Stimulated activated memory B cell treated with anti-CD40 and anti-IgM and Interleukin-4, amounts not matched to agents 10 μg/mL and 1 μg/mL and 100 μg/mL, for 72 hours (primary cell): ENCODE results near the gene RBM38.

Experiments used
- ATAC-seq: fragments of 150-1000 bp; cut with Tn5 transposase; 2 replicates; pipeline ENCODE4 v1.10.0; 2021
- H3K27ac Mint-ChIP-seq: one replicate; pipeline ENCODE4 v1.8.0; 2022; ENCODE audit warnings: mild to moderate bottlenecking, mixed read lengths
- H3K27me3 Mint-ChIP-seq: one replicate; pipeline ENCODE4 v1.8.0; 2022; ENCODE audit warnings: mixed read lengths
- H3K36me3 Mint-ChIP-seq: one replicate; pipeline ENCODE4 v1.8.0; 2022; ENCODE audit warnings: mixed read lengths
- H3K4me1 Mint-ChIP-seq: one replicate; pipeline ENCODE4 v1.8.0; 2022; ENCODE audit warnings: mixed read lengths
- H3K4me3 Mint-ChIP-seq: one replicate; pipeline ENCODE4 v1.8.0; 2022; ENCODE audit warnings: mild to moderate bottlenecking, moderate library complexity, mixed read lengths
- H3K9me3 Mint-ChIP-seq: one replicate; pipeline ENCODE4 v1.8.0; 2022; ENCODE audit warnings: mixed read lengths

The RBM38 gene

GRCh38 chr20:57449398-57450354 lies 58.5 kb downstream of the RBM38 start:
- H3K4me1 Mint-ChIP-seq = peaks cover 62% of the 10 kb centered on the region

GRCh38 chr20:57450419-57450818 lies 59.2 kb downstream of the RBM38 start:
- peak overlapping the region; percentile 52 for H3K4me3 Mint-ChIP-seq
- peak overlapping the region; percentile 25 for H3K27ac Mint-ChIP-seq
- H3K27me3 Mint-ChIP-seq = no peaks in the 10 kb centered on the region
- H3K9me3 Mint-ChIP-seq = no peaks in the 10 kb centered on the region
- peaks cover 69% of the 10 kb centered on the region for H3K4me1 Mint-ChIP-seq
- no peaks in the 10 kb centered on the region for H3K36me3 Mint-ChIP-seq
- peak; percentile 85 for ATAC-seq

More at GRCh38 chr20:57449398-57450354, 58.5 kb downstream of the RBM38 start:
- Mint-ChIP-seq H3K36me3 (no peaks in the 10 kb centered on the region), H3K9me3 (no peaks in the 10 kb centered on the region), H3K4me3 (no peak overlapping the region), H3K27ac (no peak overlapping the region), H3K27me3 (no peaks in the 10 kb centered on the region)
- no peak for ATAC-seq

- no peaks in the 10 kb centered on the region for H3K36me3 Mint-ChIP-seq
- H3K4me1 Mint-ChIP-seq = peaks cover 72% of the 10 kb centered on the region
- H3K9me3 Mint-ChIP-seq = no peaks in the 10 kb centered on the region
- peak overlapping the region; percentile 52 for H3K4me3 Mint-ChIP-seq
- no peaks in the 10 kb centered on the region for H3K27me3 Mint-ChIP-seq
- peak overlapping the region; percentile 25 for H3K27ac Mint-ChIP-seq
- ATAC-seq = peak; percentile 49
Observed at GRCh38 chr20:57450931-57451330, 59.7 kb downstream of the RBM38 start.

GRCh38 chr20:57451431-57451794 lies 60.2 kb downstream of the RBM38 start:
- H3K4me1 Mint-ChIP-seq = peaks cover 72% of the 10 kb centered on the region
- H3K36me3 Mint-ChIP-seq = no peaks in the 10 kb centered on the region
- no peak for ATAC-seq
- H3K9me3 Mint-ChIP-seq = no peaks in the 10 kb centered on the region
- no peak overlapping the region for H3K4me3 Mint-ChIP-seq
- no peak overlapping the region for H3K27ac Mint-ChIP-seq
- no peaks in the 10 kb centered on the region for H3K27me3 Mint-ChIP-seq

GRCh38 chr20:57451795-57452661 lies 60.8 kb downstream of the RBM38 start:
- Mint-ChIP-seq H3K27ac (peak overlapping the region; percentile 44), H3K9me3 (no peaks in the 10 kb centered on the region), H3K27me3 (no peaks in the 10 kb centered on the region), H3K4me3 (peak overlapping the region; percentile 9), H3K4me1 (peaks cover 72% of the 10 kb centered on the region), H3K36me3 (no peaks in the 10 kb centered on the region)
- peak; percentile 63 for ATAC-seq

GRCh38 chr20:57455386-57455785 lies 64.2 kb downstream of the RBM38 start:
- H3K4me3 Mint-ChIP-seq = no peak overlapping the region
- no peaks in the 10 kb centered on the region for H3K36me3 Mint-ChIP-seq
- no peaks in the 10 kb centered on the region for H3K9me3 Mint-ChIP-seq
- no peak overlapping the region for H3K27ac Mint-ChIP-seq
- no peak for ATAC-seq
- peaks cover 46% of the 10 kb centered on the region for H3K4me1 Mint-ChIP-seq
- H3K27me3 Mint-ChIP-seq = no peaks in the 10 kb centered on the region

GRCh38 chr20:57456116-57456515 lies 64.9 kb downstream of the RBM38 start:
- Mint-ChIP-seq H3K9me3 (no peaks in the 10 kb centered on the region), H3K4me1 (peaks cover 39% of the 10 kb centered on the region), H3K27me3 (no peaks in the 10 kb centered on the region), H3K4me3 (no peak overlapping the region), H3K27ac (no peak overlapping the region), H3K36me3 (no peaks in the 10 kb centered on the region)
- ATAC-seq = no peak

GRCh38 chr20:57457243-57458095 lies 66.3 kb downstream of the RBM38 start:
- Mint-ChIP-seq H3K4me3 (no peak overlapping the region), H3K4me1 (peaks cover 25% of the 10 kb centered on the region), H3K36me3 (no peaks in the 10 kb centered on the region), H3K27me3 (no peaks in the 10 kb centered on the region), H3K27ac (no peak overlapping the region), H3K9me3 (no peaks in the 10 kb centered on the region)
- no peak for ATAC-seq

- Mint-ChIP-seq H3K4me3 (no peak overlapping the region), H3K27ac (no peak overlapping the region), H3K9me3 (no peaks in the 10 kb centered on the region), H3K36me3 (no peaks in the 10 kb centered on the region), H3K4me1 (peaks cover 27% of the 10 kb centered on the region), H3K27me3 (no peaks in the 10 kb centered on the region)
- ATAC-seq = no peak
Observed at GRCh38 chr20:57458400-57459160, 67.4 kb downstream of the RBM38 start.
